Activated CD4-positive, alpha-beta T cell treated with anti-CD3 and anti-CD28 coated beads, Interleukin-2, amount 50 U/mL, for 24 hours (primary cell): Measurements from ENCODE around the gene TACC2.

Experiments used
- DNase-seq, 2 donors: peaks; one replicate each; pipeline ENCODE4 v3.0.0-alpha.2; 2020; ENCODE audit warnings: low read depth in 1 of 2, low spot score in 1 of 2

TACC2 gene

GRCh38 chr10:122144199-122144598, 155.2 kb downstream of the TACC2 start:
- DNase-seq = no peak

GRCh38 chr10:122145113-122145512, 156.2 kb downstream of the TACC2 start:
- no peak for DNase-seq

- DNase-seq = no peak
These were observed 158.7 kb downstream of the TACC2 start for GRCh38 chr10:122147663-122148062.

GRCh38 chr10:122148876-122149560, 160.1 kb downstream of the TACC2 start:
- no peak for DNase-seq

GRCh38 chr10:122149561-122150505, 160.9 kb downstream of the TACC2 start:
- no peak for DNase-seq

- DNase-seq = no peak
These were observed 162.2 kb downstream of the TACC2 start for GRCh38 chr10:122151121-122151694.

GRCh38 chr10:122152544-122152943, 163.6 kb downstream of the TACC2 start:
- DNase-seq = no peak

- no peak for DNase-seq
These were observed 165.1 kb downstream of the TACC2 start for GRCh38 chr10:122154031-122154544.

- no peak for DNase-seq
These were observed 165.8 kb downstream of the TACC2 start for GRCh38 chr10:122154545-122155366.

- no peak for DNase-seq
These were observed 168.5 kb downstream of the TACC2 start for GRCh38 chr10:122157451-122157850.

- no peak for DNase-seq
These were observed 169.4 kb downstream of the TACC2 start for GRCh38 chr10:122158362-122158761.

GRCh38 chr10:122159141-122159970, 170.4 kb downstream of the TACC2 start:
- no peak for DNase-seq

- no peak for DNase-seq
These were observed 172.8 kb downstream of the TACC2 start for GRCh38 chr10:122161795-122162194.

GRCh38 chr10:122162671-122163173, 173.8 kb downstream of the TACC2 start:
- no peak for DNase-seq

GRCh38 chr10:122163174-122164022, 174.4 kb downstream of the TACC2 start:
- no peak for DNase-seq

- DNase-seq = no peak
These were observed 175.1 kb downstream of the TACC2 start for GRCh38 chr10:122164023-122164601.

- no peak for DNase-seq
These were observed 176.0 kb downstream of the TACC2 start for GRCh38 chr10:122164815-122165483.
